ENCODE data around the gene PRF1. TPM values are rescaled to one million over a fixed set of nuclear protein-coding genes. Genes with fewer than 3 reads are reported as not detected.

The PRF1 gene
- polyA plus RNA-seq, 4 donors = 0.87 to 2.4 (median 1.6) TPM

DNA sequence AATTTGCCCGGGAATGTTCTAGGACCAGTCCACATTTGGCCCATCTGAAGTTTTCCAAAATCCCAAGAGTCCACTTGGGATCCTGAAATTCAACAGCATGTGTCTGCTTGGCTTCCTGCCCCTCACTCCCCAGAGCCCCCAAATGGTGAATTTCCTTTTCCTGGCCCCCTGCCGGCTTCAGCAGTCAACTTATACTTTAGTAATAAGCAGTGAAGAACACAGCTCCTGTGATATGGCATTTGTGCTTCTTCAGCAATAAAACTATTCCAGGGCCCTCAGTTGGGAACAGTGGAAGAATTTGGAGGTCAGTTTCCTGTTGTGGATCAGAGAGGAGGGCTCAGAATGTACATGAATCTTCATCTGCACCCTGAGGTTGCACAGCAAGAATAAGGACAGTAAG, 51.1 kb downstream of the PRF1 start:
- no peaks in the 10 kb centered on the region for H3K27me3 ChIP-seq (ENCODE audit: control insufficient read depth in 3 of 3, insufficient read depth in 3 of 3, low read length in 3 of 3)
- DNase-seq = no peak
- no peak overlapping the region for H3K4me3 ChIP-seq (ENCODE audit: low read depth in 1 of 3, low read length in 3 of 3)
- WGBS, 3 donors = 54 to 63% (median 55%) methylated on average over 2 of the region's 2 CpGs
- peak overlapping the region in 2 of 3 donors; percentile 4 to 60 for H3K27ac ChIP-seq (ENCODE audit: low read depth in 1 of 3, low read length in 2 of 3)
- H3K4me1 ChIP-seq (ENCODE audit: control insufficient read depth in 3 of 3, insufficient read depth in 2 of 3, low read depth in 1 of 3, low read length in 2 of 3) = peaks cover 0 to 6% (median 0%) of the 10 kb centered on the region in 3 donors
- no peaks in the 10 kb centered on the region for H3K9me3 ChIP-seq (ENCODE audit: control insufficient read depth in 2 of 2, insufficient read depth in 1 of 2, low read depth in 1 of 2, low read length in 1 of 2)
- H3K36me3 ChIP-seq (ENCODE audit: control insufficient read depth in 3 of 3, insufficient read depth in 2 of 3, low read depth in 1 of 3, low read length in 3 of 3) = peaks cover 0 to 15% (median 0%) of the 10 kb centered on the region in 3 donors
- FAIRE-seq = no peak

DNA sequence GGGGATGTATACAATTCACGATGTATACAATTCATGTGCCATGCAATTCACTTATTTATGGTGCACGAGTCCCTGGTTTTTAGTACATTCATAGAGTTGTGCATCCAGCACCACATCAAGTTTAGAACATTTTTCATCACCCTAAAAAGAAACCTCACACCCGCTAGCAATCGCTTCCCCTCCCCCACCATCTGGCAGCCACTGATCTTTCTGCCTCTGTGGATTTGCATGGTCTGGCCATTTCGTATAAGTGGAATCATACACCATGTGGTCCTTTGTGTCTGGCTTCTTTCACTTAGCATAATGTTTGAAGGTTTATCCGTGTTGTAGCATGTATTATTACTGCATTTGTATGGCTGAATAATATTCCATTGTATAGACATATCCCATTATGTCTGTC, 52.1 kb downstream of the PRF1 start:
- Histone ChIP-seq H3K27me3 (ENCODE audit: control insufficient read depth in 3 of 3, insufficient read depth in 3 of 3, low read length in 3 of 3) (no peaks in the 10 kb centered on the region), H3K36me3 (ENCODE audit: control insufficient read depth in 3 of 3, insufficient read depth in 2 of 3, low read depth in 1 of 3, low read length in 3 of 3) (peaks cover 0 to 15% (median 0%) of the 10 kb centered on the region in 3 donors), H3K27ac (ENCODE audit: low read depth in 1 of 3, low read length in 2 of 3) (no peak overlapping the region), H3K4me3 (ENCODE audit: low read depth in 1 of 3, low read length in 3 of 3) (no peak overlapping the region), H3K4me1 (ENCODE audit: control insufficient read depth in 3 of 3, insufficient read depth in 2 of 3, low read depth in 1 of 3, low read length in 2 of 3) (peaks cover 0 to 6% (median 0%) of the 10 kb centered on the region in 3 donors), H3K9me3 (ENCODE audit: control insufficient read depth in 2 of 2, insufficient read depth in 1 of 2, low read depth in 1 of 2, low read length in 1 of 2) (no peaks in the 10 kb centered on the region)
- FAIRE-seq = no peak
- no peak for DNase-seq
- 68 to 80% (median 71%) methylated on average over 6 of the region's 6 CpGs for WGBS, 3 donors

DNA sequence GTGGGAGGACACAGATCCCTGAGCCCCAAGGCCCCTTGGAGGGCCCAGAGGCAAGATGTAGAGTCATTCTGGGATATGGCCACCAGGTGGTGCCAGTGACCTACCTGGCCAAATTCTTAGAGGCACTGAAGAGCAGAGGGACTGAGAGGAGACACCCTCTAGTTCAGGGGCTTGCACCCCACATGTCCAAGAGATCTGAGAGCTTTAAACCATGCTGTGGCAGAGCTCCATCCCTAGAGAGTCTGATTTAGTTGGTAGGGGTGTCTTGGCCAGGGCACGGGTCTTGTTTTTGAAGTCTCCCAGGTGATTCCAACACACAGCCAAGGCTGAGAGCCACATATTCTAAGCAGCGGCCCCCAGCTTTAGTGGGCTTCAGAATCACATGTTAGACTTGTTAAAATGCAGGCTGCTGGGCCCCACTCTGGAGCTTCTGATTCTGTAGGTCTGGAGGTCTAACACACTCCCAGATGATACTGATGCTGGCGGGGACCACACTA, 52.5 kb downstream of the PRF1 start:
- Histone ChIP-seq H3K36me3 (ENCODE audit: control insufficient read depth in 3 of 3, insufficient read depth in 2 of 3, low read depth in 1 of 3, low read length in 3 of 3) (peaks cover 0 to 13% (median 0%) of the 10 kb centered on the region in 3 donors), H3K27ac (ENCODE audit: low read depth in 1 of 3, low read length in 2 of 3) (no peak overlapping the region), H3K27me3 (ENCODE audit: control insufficient read depth in 3 of 3, insufficient read depth in 3 of 3, low read length in 3 of 3) (no peaks in the 10 kb centered on the region), H3K4me1 (ENCODE audit: control insufficient read depth in 3 of 3, insufficient read depth in 2 of 3, low read depth in 1 of 3, low read length in 2 of 3) (peaks cover 0 to 6% (median 0%) of the 10 kb centered on the region in 3 donors), H3K4me3 (ENCODE audit: low read depth in 1 of 3, low read length in 3 of 3) (no peak overlapping the region), H3K9me3 (ENCODE audit: control insufficient read depth in 2 of 2, insufficient read depth in 1 of 2, low read depth in 1 of 2, low read length in 1 of 2) (no peaks in the 10 kb centered on the region)
- DNase-seq (peak; percentile 62 to 75), FAIRE-seq (no peak)
- 66 to 84% (median 73%) methylated on average over 3 of the region's 3 CpGs for WGBS, 3 donors

DNA sequence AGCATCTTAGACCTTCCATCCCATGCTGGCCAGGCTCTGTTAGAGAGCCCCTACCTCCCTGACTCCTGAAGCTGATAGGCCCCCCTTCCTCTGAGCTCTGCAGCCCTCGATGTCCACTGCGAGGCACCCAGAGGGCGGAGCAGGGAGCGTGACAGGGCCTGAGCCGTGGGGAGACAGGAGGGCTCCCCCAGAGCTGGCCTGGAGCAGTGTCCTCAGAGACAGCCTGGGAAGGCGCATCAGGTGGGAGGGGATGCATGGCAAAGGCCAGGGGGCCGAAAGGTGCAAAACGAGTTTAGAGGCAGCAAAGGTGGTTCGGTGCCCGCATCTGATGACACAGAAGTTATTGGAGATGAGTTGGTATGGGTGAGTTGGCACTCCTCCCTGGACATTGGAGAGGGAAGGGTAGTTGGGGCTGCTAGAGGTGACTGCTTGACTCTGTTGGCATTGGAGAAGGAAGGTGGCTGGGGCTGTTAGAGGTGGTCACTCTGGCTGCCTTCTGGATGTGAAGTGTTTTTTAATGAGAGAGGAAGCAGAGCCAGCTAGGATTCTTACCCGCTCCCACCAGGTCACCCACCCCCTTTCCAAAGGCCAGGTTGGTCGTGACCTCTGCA, 53.1 kb downstream of the PRF1 start:
- WGBS, 3 donors = 80 to 86% (median 81%) methylated on average over 12 of the region's 12 CpGs
- H3K27me3 ChIP-seq (ENCODE audit: control insufficient read depth in 3 of 3, insufficient read depth in 3 of 3, low read length in 3 of 3) = no peaks in the 10 kb centered on the region
- H3K4me1 ChIP-seq (ENCODE audit: control insufficient read depth in 3 of 3, insufficient read depth in 2 of 3, low read depth in 1 of 3, low read length in 2 of 3) = peaks cover 0 to 6% (median 0%) of the 10 kb centered on the region in 3 donors
- H3K36me3 ChIP-seq (ENCODE audit: control insufficient read depth in 3 of 3, insufficient read depth in 2 of 3, low read depth in 1 of 3, low read length in 3 of 3) = peaks cover 0 to 13% (median 0%) of the 10 kb centered on the region in 3 donors
- DNase-seq (no peak), FAIRE-seq (no peak)
- no peaks in the 10 kb centered on the region for H3K9me3 ChIP-seq (ENCODE audit: control insufficient read depth in 2 of 2, insufficient read depth in 1 of 2, low read depth in 1 of 2, low read length in 1 of 2)
- H3K4me3 ChIP-seq (ENCODE audit: low read depth in 1 of 3, low read length in 3 of 3) = no peak overlapping the region
- no peak overlapping the region for H3K27ac ChIP-seq (ENCODE audit: low read depth in 1 of 3, low read length in 2 of 3)

Other genes starting within 250 kb of the PRF1 start
- gene LRRC20, start 220.1 kb downstream of the PRF1 start, polyA plus RNA-seq = 10 to 100 TPM in 1 of 4 donors, 1 to 10 TPM in 2, under 1 TPM in 1; 0.89 to 10.9 (median 4.1) TPM
- gene EIF4EBP2, start 198.6 kb downstream of the PRF1 start, polyA plus RNA-seq = 10 to 100 TPM; 30.2 to 78.8 (median 61.8) TPM
- under 1 TPM in 2 of 4 donors, not detected in 2; 0.04 to 0.16 TPM for gene NODAL, start 161.1 kb downstream of the PRF1 start, polyA plus RNA-seq
- gene PALD1, start 124.0 kb downstream of the PRF1 start, polyA plus RNA-seq = 1 to 10 TPM in 3 of 4 donors, under 1 TPM in 1; 0.22 to 4.2 (median 3.2) TPM
- gene ADAMTS14, start 69.8 kb upstream of the PRF1 start, polyA plus RNA-seq = 1 to 10 TPM in 1 of 4 donors, under 1 TPM in 3; 0.45 to 7.7 (median 0.79) TPM
- under 1 TPM in 1 of 4 donors, not detected in 3; 0.09 TPM for gene TBATA, start 182.6 kb upstream of the PRF1 start, polyA plus RNA-seq
- 10 to 100 TPM in 3 of 4 donors, 1 to 10 TPM in 1; 10.0 to 49.3 (median 16.4) TPM for gene SGPL1, start 213.2 kb upstream of the PRF1 start, polyA plus RNA-seq

All from small intestine (tissue), 7 donors.